ENCODE measurements around the gene EMILIN3.

The EMILIN3 gene

GRCh38 chr20:41366546-41367392 is at the start of gene EMILIN3:
Gene EMILIN3 (minus strand): TSS chr20:41366818. CDS start chr20:41366634, 184 bp downstream.
- DNase-seq (ENCODE audit: low read depth), result no peak

- DNase-seq (ENCODE audit: low read depth), result no peak
Measured at GRCh38 chr20:41415191-41415590, 48.6 kb upstream of the EMILIN3 start.

- DNase-seq (ENCODE audit: low read depth), result no peak
Measured at GRCh38 chr20:41413169-41413568, 46.6 kb upstream of the EMILIN3 start.

GRCh38 chr20:41412324-41413120 is 45.9 kb upstream of the EMILIN3 start:
- no peak for DNase-seq (ENCODE audit: low read depth)

GRCh38 chr20:41411391-41411847 is 44.8 kb upstream of the EMILIN3 start:
- no peak for DNase-seq (ENCODE audit: low read depth)

- DNase-seq (ENCODE audit: low read depth), result no peak
Measured at GRCh38 chr20:41408986-41409385, 42.4 kb upstream of the EMILIN3 start.

- no peak for DNase-seq (ENCODE audit: low read depth)
Measured at GRCh38 chr20:41408156-41408794, 41.7 kb upstream of the EMILIN3 start.

- DNase-seq (ENCODE audit: low read depth), result no peak
Measured at GRCh38 chr20:41407607-41408006, 41.0 kb upstream of the EMILIN3 start.

GRCh38 chr20:41406896-41407444 is 40.4 kb upstream of the EMILIN3 start:
- DNase-seq (ENCODE audit: low read depth), result no peak

- DNase-seq (ENCODE audit: low read depth), result no peak
Measured at GRCh38 chr20:41406353-41406752, 39.7 kb upstream of the EMILIN3 start.

- DNase-seq (ENCODE audit: low read depth), result no peak
Measured at GRCh38 chr20:41405436-41405835, 38.8 kb upstream of the EMILIN3 start.

- no peak for DNase-seq (ENCODE audit: low read depth)
Measured at GRCh38 chr20:41403604-41404003, 37.0 kb upstream of the EMILIN3 start.

GRCh38 chr20:41398408-41398807 is 31.8 kb upstream of the EMILIN3 start:
- DNase-seq (ENCODE audit: low read depth), result no peak

- no peak for DNase-seq (ENCODE audit: low read depth)
Measured at GRCh38 chr20:41395667-41396664, 29.3 kb upstream of the EMILIN3 start.

GRCh38 chr20:41394931-41395666 is 28.5 kb upstream of the EMILIN3 start:
- DNase-seq (ENCODE audit: low read depth), result no peak

- DNase-seq (ENCODE audit: low read depth), result no peak
Measured at GRCh38 chr20:41394081-41394480, 27.5 kb upstream of the EMILIN3 start.

- no peak for DNase-seq (ENCODE audit: low read depth)
Measured at GRCh38 chr20:41393705-41394066, 27.1 kb upstream of the EMILIN3 start.

GRCh38 chr20:41392871-41393704 is 26.5 kb upstream of the EMILIN3 start:
- DNase-seq (ENCODE audit: low read depth), result no peak

GRCh38 chr20:41392295-41392694 is 25.7 kb upstream of the EMILIN3 start:
- DNase-seq (ENCODE audit: low read depth), result no peak
